GM23338 (cell line): Measurements from ENCODE around the gene CD82. TPM values are rescaled to one million over a fixed set of nuclear protein-coding genes. Genes with fewer than 3 reads are reported as not detected.

ENCODE experiments used
- ATAC-seq: fragments of 200-7000 bp; cut with Tn5 transposase; 3 replicates; pipeline ENCODE4 v1.9.1; 2020
- DNase-seq: peaks from one replicate; pipeline ENCODE4 v3.0.0-alpha.2; 2015; ENCODE audit warnings: low spot score
- H2AFZ ChIP-seq: fragments of 200-600 bp; sonication (generic); 2 replicates; pipeline ENCODE4 v1.8.0; 2016; ENCODE audit warnings: antibody characterized with exemption, mild to moderate bottlenecking, moderate library complexity
- H3F3A ChIP-seq: fragments of 200-600 bp; sonication (generic); replicated peaks from 2 replicates; pipeline ENCODE4 v1.8.0; 2017; ENCODE audit warnings: antibody characterized with exemption, mixed run types, low read depth
- H3K27ac ChIP-seq: fragments of 200-600 bp; sonication (generic); 2 replicates; pipeline ENCODE4 v1.6.1; 2016; ENCODE audit warnings: low read depth
- H3K27me3 ChIP-seq: fragments of 200-600 bp; sonication (generic); 2 replicates; pipeline ENCODE4 v1.8.0; 2016; ENCODE audit warnings: mild to moderate bottlenecking, mixed run types, moderate library complexity; ENCODE audit not compliant: insufficient read depth
- H3K36me3 ChIP-seq: fragments of 200-600 bp; sonication (generic); 2 replicates; pipeline ENCODE4 v1.8.0; 2016; ENCODE audit warnings: mild to moderate bottlenecking; ENCODE audit not compliant: insufficient read depth
- H3K4me1 ChIP-seq: fragments of 200-600 bp; sonication (generic); 2 replicates; pipeline ENCODE4 v1.8.0; 2016; ENCODE audit warnings: mild to moderate bottlenecking, moderate library complexity; ENCODE audit not compliant: insufficient read depth
- H3K4me2 ChIP-seq: fragments of 200-600 bp; sonication (generic); 2 replicates; pipeline ENCODE4 v1.7.1; 2017; ENCODE audit warnings: mixed run types
- H3K4me3 ChIP-seq: fragments of 200-600 bp; sonication (generic); 2 replicates; pipeline ENCODE4 v1.6.1; 2016; ENCODE audit warnings: mixed run types
- H3K79me2 ChIP-seq: fragments of 200-600 bp; sonication (generic); replicated peaks from 2 replicates; pipeline ENCODE4 v1.8.0; 2017; ENCODE audit warnings: mild to moderate bottlenecking; ENCODE audit not compliant: insufficient read depth
- H3K9me2 ChIP-seq: fragments of 200-600 bp; sonication (generic); 2 replicates; pipeline ENCODE4 v1.8.0; 2017; ENCODE audit not compliant: insufficient read depth
- H4K20me1 ChIP-seq: fragments of 200-600 bp; sonication (generic); replicated peaks from 2 replicates; pipeline ENCODE4 v1.8.0; 2017; ENCODE audit warnings: mild to moderate bottlenecking; ENCODE audit not compliant: insufficient read depth
- H3K27ac Mint-ChIP-seq: 2 replicates; pipeline ENCODE4 v1.8.0; 2020; ENCODE audit warnings: inconsistent platforms, mild to moderate bottlenecking, moderate library complexity, mixed read lengths
- H3K27me3 Mint-ChIP-seq: 3 replicates; pipeline ENCODE4 v1.8.0; 2022; ENCODE audit warnings: low read depth, mild to moderate bottlenecking, moderate library complexity, mixed read lengths, inconsistent platforms; ENCODE audit not compliant: insufficient read depth, poor library complexity
- H3K36me3 Mint-ChIP-seq: 3 replicates; pipeline ENCODE4 v1.8.0; 2021; ENCODE audit warnings: low read depth, mild to moderate bottlenecking, inconsistent platforms, moderate library complexity, mixed read lengths
- H3K4me1 Mint-ChIP-seq: 3 replicates; pipeline ENCODE4 v1.8.0; 2020; ENCODE audit warnings: mild to moderate bottlenecking, inconsistent platforms, mixed read lengths
- H3K4me3 Mint-ChIP-seq: 3 replicates; pipeline ENCODE4 v1.8.0; 2021; ENCODE audit warnings: moderate library complexity, mild to moderate bottlenecking, inconsistent platforms, mixed read lengths
- H3K9me3 Mint-ChIP-seq: 3 replicates; pipeline ENCODE4 v1.8.0; 2020; ENCODE audit warnings: moderate library complexity, mild to moderate bottlenecking, inconsistent platforms, mixed read lengths
- CREB1 ChIP-seq: fragments of 250-450 bp; sonication (Bioruptor Pico); IDR thresholded peaks from 2 replicates; pipeline ENCODE4 v1.5.0; 2020; ENCODE audit warnings: low read depth, mild to moderate bottlenecking, moderate library complexity
- CTCF ChIP-seq, 2 experiments: fragments of 200-600 bp in 1 of 2; sonication (generic) in 1 of 2; conservative IDR thresholded peaks; 2 replicates each; pipeline versions ENCODE4 v1.5.1 to v1.6.1; 2016 to 2017; ENCODE audit warnings: antibody characterized with exemption in 2 of 2, low read depth in 2 of 2, mild to moderate bottlenecking in 2 of 2, moderate library complexity in 1 of 2
- EZH2 ChIP-seq: fragments of 200-600 bp; sonication (generic); IDR thresholded peaks from one replicate; pipeline ENCODE4 v1.8.0; 2017; ENCODE audit warnings: antibody characterized with exemption, mild to moderate bottlenecking, low read depth; ENCODE audit not compliant: unreplicated experiment
- EZH2phosphoT487 ChIP-seq: fragments of 200-600 bp; sonication (generic); IDR thresholded peaks from one replicate; pipeline ENCODE4 v1.8.1; 2018; ENCODE audit warnings: antibody characterized with exemption; ENCODE audit not compliant: unreplicated experiment
- NANOG ChIP-seq: IDR thresholded peaks from 2 replicates; pipeline ENCODE4 v1.6.1; 2016; ENCODE audit warnings: antibody characterized with exemption, borderline replicate concordance
- POLR2AphosphoS5 ChIP-seq: IDR thresholded peaks from 2 replicates; pipeline ENCODE4 v1.6.1; 2016; ENCODE audit warnings: antibody characterized with exemption, low read depth
- STAT1 ChIP-seq: IDR thresholded peaks from one replicate; pipeline ENCODE4 v1.6.1; 2016; ENCODE audit warnings: antibody characterized with exemption; ENCODE audit not compliant: unreplicated experiment
- ZNF114 ChIP-seq: fragments of 250-450 bp; sonication (Bioruptor Pico); IDR thresholded peaks from 2 replicates; pipeline ENCODE4 v1.5.0; 2020; ENCODE audit warnings: mild to moderate bottlenecking, moderate library complexity
- ZNF331 ChIP-seq: fragments of 250-450 bp; sonication (Bioruptor Pico); IDR thresholded peaks from 2 replicates; pipeline ENCODE4 v1.5.0; 2020; ENCODE audit warnings: low read depth, mild to moderate bottlenecking, moderate library complexity
- polyA plus RNA-seq: library from polyadenylated mRNA; unstranded; fragments of >200 nt; fragmentation: Nextera tagmentation; extraction: Ambion mirVana; gene quantifications from 2 replicates; pipeline ENCODE4 v1.2.1, GENCODE V29; 2016
- total RNA-seq: library from RNA; depleted of rRNA; stranded (reverse); fragments of >200 nt; shearing (Covaris generic); gene quantifications from 2 replicates; pipeline ENCODE4 v1.2.3, GENCODE V29; 2014

Gene CD82
- total and polyA plus RNA-seq, 2 experiments from 2014 or later: 4.4 to 4.9 TPM

DNA sequence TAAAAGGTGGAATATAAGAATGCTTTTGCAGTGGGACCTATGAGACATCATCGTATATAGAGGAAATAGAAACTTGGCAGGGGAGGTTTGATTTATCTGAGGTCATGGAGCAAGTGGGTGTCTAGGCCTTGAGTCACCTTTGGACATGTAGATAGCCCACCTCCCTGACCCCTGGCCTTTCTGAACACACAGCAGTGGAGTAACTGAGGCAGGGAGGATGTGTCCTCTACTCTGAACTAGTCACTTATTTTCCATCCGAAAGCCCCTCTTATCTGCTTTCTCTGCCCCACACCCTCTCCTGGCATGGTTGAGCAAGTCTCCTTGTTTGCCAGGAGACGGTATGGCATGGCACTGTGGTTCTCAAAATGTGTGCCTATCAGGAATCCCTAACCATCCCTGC, 7.9 kb downstream of the CD82 start:
- Histone ChIP-seq H3K27me3 (no peaks in the 10 kb centered on the region), H3K4me2 (no peak overlapping the region), H3K4me1 (no peaks in the 10 kb centered on the region), H4K20me1 (no peaks in the 10 kb centered on the region), H3K4me3 (no peak overlapping the region), H3F3A (no peaks in the 10 kb centered on the region), H3K9me2 (no peaks in the 10 kb centered on the region), H3K79me2 (no peaks in the 10 kb centered on the region), H3K36me3 (no peaks in the 10 kb centered on the region), H3K27ac (no peak overlapping the region), H2AFZ (no peak overlapping the region)
- TF ChIP-seq NANOG (no peak), EZH2 (no peak), CREB1 (no peak)
- Mint-ChIP-seq H3K4me3 (no peak overlapping the region), H3K36me3 (no peaks in the 10 kb centered on the region; the same call in 2 of the 3 replicates), H3K9me3 (no peaks in the 10 kb centered on the region), H3K4me1 (peaks cover 22% of the 10 kb centered on the region), H3K27ac (no peak overlapping the region), H3K27me3 (peaks cover 4% of the 10 kb centered on the region)
- ATAC-seq (no peak), DNase-seq (no peak)

DNA sequence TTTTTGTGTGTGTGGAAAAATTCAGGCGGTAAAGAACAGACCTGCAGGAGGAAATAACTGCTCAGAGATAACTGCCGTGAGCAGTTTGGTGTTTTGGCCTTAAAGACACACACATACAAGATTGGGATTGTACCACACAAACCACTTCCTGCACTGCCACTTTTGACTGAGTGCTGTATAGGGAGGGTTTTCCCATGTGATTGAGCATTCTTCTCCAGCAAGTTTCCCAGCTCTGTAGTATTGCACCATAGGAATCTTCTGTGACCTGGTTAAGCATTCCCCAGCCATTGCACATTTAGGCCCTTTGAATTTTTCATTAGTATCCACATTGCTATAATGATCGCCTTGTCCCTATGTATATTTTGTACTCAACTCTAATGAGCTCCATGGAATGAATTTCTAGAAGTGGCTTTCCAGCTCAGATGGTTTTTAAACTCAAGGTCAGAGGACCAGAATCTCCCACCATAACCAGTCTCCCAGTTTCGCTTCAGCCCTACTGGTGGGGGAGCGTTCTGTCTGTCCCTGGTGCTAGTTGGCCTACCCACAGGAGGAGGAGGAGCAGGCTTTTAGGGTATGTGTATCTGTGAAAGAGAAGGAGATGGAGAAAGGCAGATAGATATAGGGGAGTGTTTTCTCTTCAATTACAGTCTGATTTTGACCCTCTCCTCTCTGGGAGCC, 9.3 kb downstream of the CD82 start:
- H3K4me3 ChIP-seq: no peak overlapping the region
- no peak overlapping the region for H3K27ac ChIP-seq
- DNase-seq (no peak), ATAC-seq (no peak)
- H3K4me2 ChIP-seq: no peak overlapping the region
- Mint-ChIP-seq H3K36me3 (no peaks in the 10 kb centered on the region; the same call in 2 of the 3 replicates), H3K4me1 (peaks cover 23% of the 10 kb centered on the region), H3K27ac (no peak overlapping the region), H3K9me3 (no peaks in the 10 kb centered on the region), H3K4me3 (no peak overlapping the region), H3K27me3 (peaks cover 5% of the 10 kb centered on the region)
- H3K36me3 ChIP-seq: no peaks in the 10 kb centered on the region
- no peaks in the 10 kb centered on the region for H3K4me1 ChIP-seq
- no peaks in the 10 kb centered on the region for H3K9me2 ChIP-seq
- H3K27me3 ChIP-seq: no peaks in the 10 kb centered on the region
- H4K20me1 ChIP-seq: no peaks in the 10 kb centered on the region
- no peaks in the 10 kb centered on the region for H3F3A ChIP-seq
- no peaks in the 10 kb centered on the region for H3K79me2 ChIP-seq
- H2AFZ ChIP-seq: no peak overlapping the region
- TF ChIP-seq ZNF331 (CRISPR knock-in tag) (no peak), EZH2phosphoT487 (no peak), STAT1 (no peak)

GRCh38 chr11:44575288-44575672, 9.8 kb downstream of the CD82 start:
- Histone ChIP-seq H3K27me3 (no peaks in the 10 kb centered on the region), H2AFZ (no peak overlapping the region), H3K4me2 (no peak overlapping the region), H3K79me2 (no peaks in the 10 kb centered on the region), H3K4me3 (no peak overlapping the region), H3K4me1 (no peaks in the 10 kb centered on the region), H4K20me1 (no peaks in the 10 kb centered on the region), H3K36me3 (no peaks in the 10 kb centered on the region), H3K9me2 (no peaks in the 10 kb centered on the region), H3K27ac (no peak overlapping the region), H3F3A (no peaks in the 10 kb centered on the region)
- H3K4me3 Mint-ChIP-seq: no peak overlapping the region
- no peaks in the 10 kb centered on the region; the same call in 2 of the 3 replicates for H3K36me3 Mint-ChIP-seq
- H3K4me1 Mint-ChIP-seq: peaks cover 23% of the 10 kb centered on the region
- ATAC-seq (no peak), DNase-seq (no peak)
- no peak overlapping the region for H3K27ac Mint-ChIP-seq
- H3K9me3 Mint-ChIP-seq: no peaks in the 10 kb centered on the region
- peaks cover 6% of the 10 kb centered on the region for H3K27me3 Mint-ChIP-seq
- TF ChIP-seq POLR2AphosphoS5 (no peak), EZH2phosphoT487 (no peak), ZNF114 (CRISPR knock-in tag) (no peak), EZH2 (no peak), ZNF331 (CRISPR knock-in tag) (no peak), CTCF (conservative IDR thresholded peaks at IDR 0.05; ENCODE audit: low read depth in 2 of 2) (no peak)
